ENCODE data around the gene PRPH2. TPM values are rescaled to one million over a fixed set of nuclear protein-coding genes. Genes with fewer than 3 reads are reported as not detected.

PRPH2 gene
- total and polyA plus RNA-seq, 2 donors (not counting 3 experiments of a cell fraction or from before 2014, with no cell fraction given): 0.40 to 0.46 TPM

GRCh38 chr6:42694586-42694985 lies 27.8 kb downstream of the PRPH2 start:
- Histone ChIP-seq H3K79me2 (ENCODE audit: control insufficient read depth, insufficient read depth, low read length) (no peaks in the 10 kb centered on the region), H3K27me3 (ENCODE audit: control insufficient read depth in 2 of 2, insufficient read depth in 2 of 2, low read length in 2 of 2) (no peaks in the 10 kb centered on the region), H4K20me1 (replicated peaks; ENCODE audit: control insufficient read depth, extremely low read depth, insufficient read depth, low read length) (no peaks in the 10 kb centered on the region), H2AFZ (ENCODE audit: low read depth, low read length) (no peak overlapping the region), H3K9me3 (replicated peaks; ENCODE audit: control insufficient read depth, insufficient read depth, low read length) (no peaks in the 10 kb centered on the region), H3K9ac (replicated peaks; ENCODE audit: extremely low read depth, insufficient read depth, low read length) (no peak overlapping the region), H3K36me3 (ENCODE audit: control insufficient read depth in 2 of 2, extremely low read depth in 1 of 2, insufficient read depth in 2 of 2, low read length in 2 of 2) (peaks cover 3 to 8% of the 10 kb centered on the region in 2 experiments), H3K9me1 (replicated peaks; ENCODE audit: control insufficient read depth, extremely low read depth, insufficient read depth, low read length) (no peaks in the 10 kb centered on the region), H3K4me1 (ENCODE audit: control insufficient read depth, extremely low read depth, insufficient read depth, low read length) (peaks cover 14% of the 10 kb centered on the region), H3K4me2 (ENCODE audit: insufficient read depth, low read length) (no peak overlapping the region), H3K27ac (ENCODE audit: insufficient read depth, low read depth, low read length) (no peak overlapping the region), H3K4me3 (replicated peaks in 1 of 3; ENCODE audit: insufficient read depth in 1 of 3, low read depth in 1 of 3, low read length in 3 of 3) (no peak overlapping the region)
- POLR2A ChIA-PET: interaction anchor here (0.6 kb wide), 1 partner anchor 194 kb away, joined by 3 read pairs; no protein-coding TSS in a partner anchor
- no TSS peak for BruUV-seq (replicated peaks)
- DNase-seq (ENCODE audit: low read depth, low spot score) (no peak), FAIRE-seq (no peak)
- dilution Hi-C loops (cut with MboI; ENCODE audit: extremely low pct_ligation_motif_present, low sequenced_read_pairs): no loop called here
- intact Hi-C loops (cut with micrococcal nuclease): no loop called here
- TF ChIP-seq, protein P1, sequence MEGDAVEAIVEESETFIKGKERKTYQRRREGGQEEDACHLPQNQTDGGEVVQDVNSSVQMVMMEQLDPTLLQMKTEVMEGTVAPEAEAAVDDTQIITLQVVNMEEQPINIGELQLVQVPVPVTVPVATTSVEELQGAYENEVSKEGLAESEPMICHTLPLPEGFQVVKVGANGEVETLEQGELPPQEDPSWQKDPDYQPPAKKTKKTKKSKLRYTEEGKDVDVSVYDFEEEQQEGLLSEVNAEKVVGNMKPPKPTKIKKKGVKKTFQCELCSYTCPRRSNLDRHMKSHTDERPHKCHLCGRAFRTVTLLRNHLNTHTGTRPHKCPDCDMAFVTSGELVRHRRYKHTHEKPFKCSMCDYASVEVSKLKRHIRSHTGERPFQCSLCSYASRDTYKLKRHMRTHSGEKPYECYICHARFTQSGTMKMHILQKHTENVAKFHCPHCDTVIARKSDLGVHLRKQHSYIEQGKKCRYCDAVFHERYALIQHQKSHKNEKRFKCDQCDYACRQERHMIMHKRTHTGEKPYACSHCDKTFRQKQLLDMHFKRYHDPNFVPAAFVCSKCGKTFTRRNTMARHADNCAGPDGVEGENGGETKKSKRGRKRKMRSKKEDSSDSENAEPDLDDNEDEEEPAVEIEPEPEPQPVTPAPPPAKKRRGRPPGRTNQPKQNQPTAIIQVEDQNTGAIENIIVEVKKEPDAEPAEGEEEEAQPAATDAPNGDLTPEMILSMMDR (IDR thresholded peaks at IDR 0.05; ENCODE audit: extremely low read depth in 1 of 2, insufficient read depth in 1 of 2, low read depth in 1 of 2, low read length in 2 of 2): no peak
- TF ChIP-seq MYC (IDR thresholded peaks at IDR 0.05; ENCODE audit: low read depth, low read length) (no peak), POLR2AphosphoS5 (IDR thresholded peaks at IDR 0.05; ENCODE audit: insufficient read depth, low read depth, low read length) (no peak), GATA2 (IDR thresholded peaks at IDR 0.05; ENCODE audit: insufficient read depth, insufficient read length, low read depth, low read length) (no peak), POLR2A (IDR thresholded peaks at IDR 0.05; ENCODE audit: low read depth, low read length) (no peak), FOS (IDR thresholded peaks at IDR 0.05; ENCODE audit: borderline replicate concordance, insufficient read depth, low read length) (no peak), EZH2 (IDR thresholded peaks at IDR 0.05; ENCODE audit: borderline replicate concordance, low read depth, low read length, severe bottlenecking) (no peak), JUN (IDR thresholded peaks at IDR 0.05; ENCODE audit: borderline replicate concordance, insufficient read depth, insufficient read length, low read depth) (no peak)
- TF ChIP-seq, protein P2, sequence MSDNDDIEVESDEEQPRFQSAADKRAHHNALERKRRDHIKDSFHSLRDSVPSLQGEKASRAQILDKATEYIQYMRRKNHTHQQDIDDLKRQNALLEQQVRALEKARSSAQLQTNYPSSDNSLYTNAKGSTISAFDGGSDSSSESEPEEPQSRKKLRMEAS (IDR thresholded peaks at IDR 0.05; ENCODE audit: insufficient read depth, insufficient read length): no peak
- CTCF ChIA-PET: interaction anchor here (1.5 kb wide), 1 partner anchor 32 kb away, joined by 9 read pairs; no protein-coding TSS in a partner anchor

Measured in endothelial cell of umbilical vein (primary cell).